ENCODE data around the gene DCUN1D4. TPM values are rescaled to one million over a fixed set of nuclear protein-coding genes. Genes with fewer than 3 reads are reported as not detected.

Gene DCUN1D4
- polyA plus RNA-seq, 1 of the 3 experiments (the other 2 are of a cell fraction): 42.9 TPM

GRCh38 chr4:51845711-51846110, 2.8 kb downstream of the DCUN1D4 start:
- WGBS (ENCODE audit: low lambda C conversion rate): 31% methylated on average over 1 of the region's 1 CpG
- Histone ChIP-seq H3K4me3 (ENCODE audit: low read depth in 2 of 2, low read length in 1 of 2) (no peak overlapping the region; a peak in 1 of 4 replicates), H3K27ac (ENCODE audit: low read depth in 2 of 2, low read length in 1 of 2) (peak overlapping the region in 1 of 2 experiments; percentile 76; a peak in 3 of 4 replicates), H2AFZ (ENCODE audit: low read depth) (no peak overlapping the region), H3K79me2 (ENCODE audit: insufficient read depth) (peaks cover 69% of the 10 kb centered on the region), H3K36me3 (replicated peaks in 1 of 2; ENCODE audit: control insufficient read depth in 1 of 2, insufficient read depth in 2 of 2, low read length in 1 of 2) (peaks cover 11 to 13% of the 10 kb centered on the region in 2 experiments), H4K20me1 (ENCODE audit: insufficient read depth) (peaks cover 58% of the 10 kb centered on the region), H3K4me2 (peak overlapping the region; percentile 76), H3K4me1 (ENCODE audit: control insufficient read depth in 1 of 2, insufficient read depth in 2 of 2, low read depth in 1 of 2, low read length in 1 of 2) (peaks cover 3 to 17% of the 10 kb centered on the region in 2 experiments; a peak in 2 of 4 replicates), H3K9ac (no peak overlapping the region), H3K9me2 (no peaks in the 10 kb centered on the region), H3K27me3 (ENCODE audit: insufficient read depth) (no peaks in the 10 kb centered on the region), H3K9me3 (no peaks in the 10 kb centered on the region), H3F3A (replicated peaks; ENCODE audit: insufficient read depth) (no peaks in the 10 kb centered on the region)
- DNase-seq: no peak
- CTCF ChIA-PET: interaction anchor here (1.4 kb wide), 1 partner anchor 17 kb away, joined by 4 read pairs; no protein-coding TSS in a partner anchor
- TF ChIP-seq NFIC (IDR thresholded peaks at IDR 0.05; ENCODE audit: borderline replicate concordance) (no peak), YY1 (IDR thresholded peaks at IDR 0.05; ENCODE audit: low read depth) (no peak), FOXM1 (IDR thresholded peaks at IDR 0.05; ENCODE audit: low read depth) (no peak), IRF3 (IDR thresholded peaks at IDR 0.05; ENCODE audit: low read depth, low read length) (no peak), REST (IDR thresholded peaks at IDR 0.05; ENCODE audit: low read depth, low read length) (no peak), POLR2AphosphoS5 (IDR thresholded peaks at IDR 0.05; ENCODE audit: low read depth, low read length) (no peak), GATA2 (CRISPR knock-in tag; IDR thresholded peaks at IDR 0.05) (no peak), ZBTB33 (IDR thresholded peaks at IDR 0.05; ENCODE audit: borderline replicate concordance, low read depth) (no peak), EZH2phosphoT487 (IDR thresholded peaks at IDR 0.05; ENCODE audit: borderline replicate concordance, low read depth) (no peak), SIN3A (IDR thresholded peaks at IDR 0.05; ENCODE audit: borderline replicate concordance, low read depth, low read length) (no peak), USF1 (IDR thresholded peaks at IDR 0.05; ENCODE audit: borderline replicate concordance, low read depth) (no peak), FOSL2 (IDR thresholded peaks at IDR 0.05; ENCODE audit: borderline replicate concordance, low read depth) (no peak)
- POLR2A ChIA-PET: no interaction called here
